Fibroblast of mammary gland (primary cell): Measurements from ENCODE around the gene EHD4.

Experiments used
- DNase-seq: peaks from one replicate; pipeline ENCODE4 v3.0.0-alpha.2; 2010; ENCODE audit warnings: low read depth
- H3K4me3 ChIP-seq: 2 replicates; pipeline ENCODE4 v1.5.1; 2011; ENCODE audit warnings: low read depth, mild to moderate bottlenecking, low read length, moderate library complexity; ENCODE audit not compliant: control insufficient read depth
- TF ChIP-seq, protein P1 (sequence below): conservative IDR thresholded peaks from 2 replicates; pipeline ENCODE4 v1.5.1; 2011; ENCODE audit warnings: low read depth, low read length, inconsistent platforms; ENCODE audit not compliant: control insufficient read depth, insufficient read depth

The EHD4 gene

DNA sequence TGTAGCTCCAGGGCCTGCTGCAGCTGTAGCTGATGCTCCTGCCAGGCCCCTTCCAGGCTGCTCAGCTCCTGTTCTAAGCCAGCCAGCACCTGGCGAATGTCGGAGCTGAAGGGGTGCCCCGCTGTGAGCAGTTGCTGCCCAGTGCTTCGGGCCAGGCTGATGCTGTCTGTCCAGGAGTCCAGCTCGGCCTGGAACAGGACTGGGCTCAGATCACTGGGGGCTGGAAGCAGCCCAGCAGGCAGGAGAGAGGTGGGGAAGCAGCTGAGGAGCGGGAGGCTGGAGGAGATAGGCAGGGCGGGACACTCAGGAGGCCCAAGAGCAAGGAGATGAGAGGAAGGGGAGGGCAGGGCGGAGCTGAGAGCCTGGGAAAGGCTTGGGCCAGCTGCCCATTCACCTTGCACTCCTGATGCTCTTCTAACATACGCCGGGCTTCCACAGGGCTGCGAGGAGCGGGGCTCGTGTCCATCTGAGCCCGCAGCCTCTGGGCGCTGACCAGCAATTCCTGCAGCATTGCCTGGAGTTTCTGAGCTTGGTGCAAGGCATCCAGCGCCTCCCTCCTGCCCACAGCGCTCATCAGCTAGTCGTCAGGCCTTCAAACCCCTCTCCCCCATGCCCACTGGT lies 110.5 kb downstream of the EHD4 start:
- no peak overlapping the region for H3K4me3 ChIP-seq
- no peak for DNase-seq
- TF ChIP-seq, protein P1, sequence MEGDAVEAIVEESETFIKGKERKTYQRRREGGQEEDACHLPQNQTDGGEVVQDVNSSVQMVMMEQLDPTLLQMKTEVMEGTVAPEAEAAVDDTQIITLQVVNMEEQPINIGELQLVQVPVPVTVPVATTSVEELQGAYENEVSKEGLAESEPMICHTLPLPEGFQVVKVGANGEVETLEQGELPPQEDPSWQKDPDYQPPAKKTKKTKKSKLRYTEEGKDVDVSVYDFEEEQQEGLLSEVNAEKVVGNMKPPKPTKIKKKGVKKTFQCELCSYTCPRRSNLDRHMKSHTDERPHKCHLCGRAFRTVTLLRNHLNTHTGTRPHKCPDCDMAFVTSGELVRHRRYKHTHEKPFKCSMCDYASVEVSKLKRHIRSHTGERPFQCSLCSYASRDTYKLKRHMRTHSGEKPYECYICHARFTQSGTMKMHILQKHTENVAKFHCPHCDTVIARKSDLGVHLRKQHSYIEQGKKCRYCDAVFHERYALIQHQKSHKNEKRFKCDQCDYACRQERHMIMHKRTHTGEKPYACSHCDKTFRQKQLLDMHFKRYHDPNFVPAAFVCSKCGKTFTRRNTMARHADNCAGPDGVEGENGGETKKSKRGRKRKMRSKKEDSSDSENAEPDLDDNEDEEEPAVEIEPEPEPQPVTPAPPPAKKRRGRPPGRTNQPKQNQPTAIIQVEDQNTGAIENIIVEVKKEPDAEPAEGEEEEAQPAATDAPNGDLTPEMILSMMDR: no peak

DNA sequence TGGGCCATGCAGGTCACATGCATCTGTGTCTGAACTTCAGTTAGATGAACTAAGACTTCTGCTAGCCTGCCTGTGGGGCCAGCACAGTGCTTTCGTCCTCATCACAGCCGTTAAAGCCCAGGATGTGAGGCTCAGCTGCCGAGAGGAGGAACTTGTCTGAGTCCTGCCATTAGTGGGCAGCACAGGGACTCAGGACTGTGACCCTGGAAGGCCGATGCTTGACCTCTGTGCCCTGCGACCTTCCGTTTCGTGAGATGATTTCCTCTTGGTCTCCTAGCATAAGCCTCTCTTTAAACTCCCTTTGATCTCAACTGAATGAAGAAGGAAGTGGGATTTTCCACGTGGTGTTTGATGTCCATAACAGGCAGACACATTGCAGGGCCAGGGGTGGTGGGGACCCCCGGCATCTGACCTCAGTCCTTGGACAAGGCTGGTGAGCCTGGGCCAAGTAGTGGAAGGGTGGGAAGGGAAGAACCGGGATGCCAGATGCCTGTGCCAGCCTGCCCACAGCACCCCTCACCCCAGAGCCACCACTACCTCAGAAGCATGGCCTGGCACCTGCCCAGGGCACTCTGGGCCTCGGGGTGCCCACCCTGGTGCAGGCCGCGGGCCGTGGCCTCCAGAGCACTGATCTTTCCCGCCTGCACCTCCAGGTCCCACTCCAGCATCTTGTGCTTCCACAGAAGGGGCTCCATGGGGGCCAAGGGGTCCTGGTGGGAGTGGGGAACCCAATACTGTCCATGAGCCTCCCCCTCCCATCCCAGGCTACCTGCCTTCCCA lies 112.1 kb downstream of the EHD4 start:
- DNase-seq: no peak
- TF ChIP-seq, protein P1: no peak
- no peak overlapping the region for H3K4me3 ChIP-seq

DNA sequence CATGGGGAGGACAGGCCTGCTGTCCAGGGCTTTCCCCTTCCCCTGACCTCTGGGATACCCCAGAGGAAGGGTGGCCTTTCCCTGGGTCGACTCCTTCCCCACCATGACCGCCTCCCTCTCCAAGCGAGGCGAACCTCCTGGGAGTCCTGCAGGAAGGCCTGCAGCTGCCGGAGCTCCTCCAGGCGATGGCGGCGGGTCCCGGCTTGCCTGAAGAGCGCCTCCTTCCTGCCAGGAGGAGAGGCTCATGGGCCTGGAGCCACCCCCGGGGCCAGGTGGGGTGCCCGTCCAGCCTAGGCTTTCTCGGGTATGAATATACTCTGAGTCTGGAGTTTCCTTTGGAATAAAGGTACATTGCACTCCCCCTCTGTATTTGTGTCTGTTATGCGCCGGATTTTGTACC lies 113.6 kb downstream of the EHD4 start:
- TF ChIP-seq, protein P1: no peak
- DNase-seq: no peak
- H3K4me3 ChIP-seq: no peak overlapping the region

DNA sequence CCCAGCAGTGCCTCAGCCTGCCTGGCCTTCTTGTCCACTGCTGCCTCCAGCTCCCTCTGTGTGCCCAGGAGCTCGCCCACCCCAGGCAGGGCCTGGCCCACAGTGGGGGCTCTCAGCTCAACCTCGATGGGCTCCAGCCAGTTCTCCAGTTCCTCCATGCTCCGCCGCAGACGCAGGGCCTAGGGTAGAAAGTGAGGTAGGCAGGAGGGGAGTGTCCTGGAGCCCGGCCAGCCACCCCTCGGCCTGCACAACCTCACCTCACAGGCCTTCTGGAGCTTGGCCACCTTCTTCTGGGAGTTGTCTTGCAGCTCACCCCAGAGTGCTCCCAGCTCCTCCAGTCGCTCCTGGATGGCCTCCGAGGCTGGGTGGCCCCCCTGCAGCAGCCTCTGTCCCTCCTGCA lies 115.0 kb downstream of the EHD4 start:
- no peak for DNase-seq
- TF ChIP-seq, protein P1: no peak

DNA sequence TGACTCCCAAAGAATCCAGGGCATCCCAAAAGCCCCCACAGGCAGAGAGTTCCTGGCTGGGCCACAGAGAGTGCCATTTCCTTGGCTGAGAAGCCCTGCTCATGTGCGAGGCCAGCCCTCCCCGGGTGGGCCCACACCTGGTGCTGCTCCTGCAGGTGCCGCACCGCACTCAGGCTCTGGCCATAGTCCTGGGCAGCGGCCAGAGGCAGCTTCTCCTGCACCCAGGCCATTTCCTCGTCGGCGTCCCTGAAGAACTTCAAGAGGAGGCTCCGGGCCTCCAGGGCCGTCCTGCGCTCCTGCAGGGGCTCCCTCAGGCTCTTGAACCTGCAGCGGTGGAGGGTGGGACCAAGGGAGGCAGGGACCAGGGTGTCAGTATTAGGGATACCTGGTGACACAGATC lies 115.6 kb downstream of the EHD4 start:
- TF ChIP-seq, protein P1: no peak
- no peak overlapping the region for H3K4me3 ChIP-seq
- DNase-seq: no peak

More for the DNA sequence above, 115.0 kb downstream of the EHD4 start:
- no peak overlapping the region for H3K4me3 ChIP-seq

DNA sequence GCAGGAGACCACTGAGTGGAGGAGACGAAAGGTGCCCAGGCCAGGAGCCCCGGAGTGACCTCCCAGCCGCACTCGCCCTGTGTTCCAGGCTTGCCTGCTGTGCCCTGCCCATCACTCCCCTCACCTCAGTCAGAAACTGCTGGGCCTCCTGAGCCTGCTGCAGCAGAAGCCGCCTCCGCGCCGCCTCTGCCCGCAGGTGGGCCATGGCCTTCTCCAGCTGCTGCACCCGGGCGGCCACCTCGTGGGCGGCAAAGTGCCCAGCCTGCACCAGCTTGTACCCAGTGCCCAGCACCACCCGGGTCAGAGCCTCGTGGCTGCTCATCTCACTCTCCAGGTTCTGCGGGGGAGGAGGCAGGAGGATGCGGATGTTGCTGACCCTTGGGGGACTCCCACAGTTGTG lies 116.1 kb downstream of the EHD4 start:
- TF ChIP-seq, protein P1: no peak
- no peak overlapping the region for H3K4me3 ChIP-seq
- no peak for DNase-seq
